ENCODE results near the gene NEU4. TPM values are rescaled to one million over a fixed set of nuclear protein-coding genes. Genes with fewer than 3 reads are reported as not detected.
A peak's percentile ranks its signal among the peaks of the same experiment; 100 is the strongest.

Gene NEU4
- total RNA-seq, 4 donors from 2014 or later = 58.1 to 195 (median 93.9) TPM

DNA sequence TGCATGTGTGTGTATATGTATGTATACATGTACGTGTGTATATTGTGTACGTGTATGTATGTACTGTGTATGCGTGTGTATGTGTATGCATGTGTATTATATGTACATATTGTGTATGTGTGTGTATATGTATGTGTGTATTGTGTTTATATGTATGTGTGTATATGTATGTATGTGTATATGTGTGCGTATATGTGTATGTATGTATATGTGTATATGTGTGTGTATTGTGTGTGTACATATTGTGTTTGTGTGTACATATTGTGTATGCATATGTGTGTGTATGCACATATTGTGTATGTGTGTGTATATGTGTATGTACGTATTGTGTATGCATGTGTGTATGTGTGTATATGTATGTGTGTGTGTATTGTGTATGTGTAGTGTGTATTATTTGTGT lies 15.6 kb upstream of the NEU4 start:
- TF ChIP-seq EP300 (IDR thresholded peaks at IDR 0.05; ENCODE audit: low read depth) (no peak), POLR2AphosphoS5 (IDR thresholded peaks at IDR 0.05) (no peak), POLR2A (IDR thresholded peaks at IDR 0.05) (no peak)
- TF ChIP-seq, protein P1, sequence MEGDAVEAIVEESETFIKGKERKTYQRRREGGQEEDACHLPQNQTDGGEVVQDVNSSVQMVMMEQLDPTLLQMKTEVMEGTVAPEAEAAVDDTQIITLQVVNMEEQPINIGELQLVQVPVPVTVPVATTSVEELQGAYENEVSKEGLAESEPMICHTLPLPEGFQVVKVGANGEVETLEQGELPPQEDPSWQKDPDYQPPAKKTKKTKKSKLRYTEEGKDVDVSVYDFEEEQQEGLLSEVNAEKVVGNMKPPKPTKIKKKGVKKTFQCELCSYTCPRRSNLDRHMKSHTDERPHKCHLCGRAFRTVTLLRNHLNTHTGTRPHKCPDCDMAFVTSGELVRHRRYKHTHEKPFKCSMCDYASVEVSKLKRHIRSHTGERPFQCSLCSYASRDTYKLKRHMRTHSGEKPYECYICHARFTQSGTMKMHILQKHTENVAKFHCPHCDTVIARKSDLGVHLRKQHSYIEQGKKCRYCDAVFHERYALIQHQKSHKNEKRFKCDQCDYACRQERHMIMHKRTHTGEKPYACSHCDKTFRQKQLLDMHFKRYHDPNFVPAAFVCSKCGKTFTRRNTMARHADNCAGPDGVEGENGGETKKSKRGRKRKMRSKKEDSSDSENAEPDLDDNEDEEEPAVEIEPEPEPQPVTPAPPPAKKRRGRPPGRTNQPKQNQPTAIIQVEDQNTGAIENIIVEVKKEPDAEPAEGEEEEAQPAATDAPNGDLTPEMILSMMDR (IDR thresholded peaks at IDR 0.05) = no peak
- intact Hi-C loops (cut with DNase I; ENCODE audit: low total_unique reads) (no loop called here), in situ Hi-C loops (cut with MboI; ENCODE audit: low pct_ligation_motif_present in 1 of 4, low pct_unique_long_range_greater_than_20kb in 1 of 4, low sequenced_read_pairs in 3 of 4) (no loop called here)
- Histone ChIP-seq H3K4me1 (peaks cover 17 to 83% (median 43%) of the 10 kb centered on the region in 4 donors), H3K36me3 (no peaks in the 10 kb centered on the region), H3K27me3 (no peaks in the 10 kb centered on the region), H3K4me3 (no peak overlapping the region), H3K27ac (peak overlapping the region in 1 of 4 donors; percentile 87), H3K9me3 (no peaks in the 10 kb centered on the region)
- no peak for DNase-seq
- 92 to 95% methylated on average over 5 of the region's 5 CpGs for WGBS, 2 donors (ENCODE audit: low coverage in 1 of 2)

DNA sequence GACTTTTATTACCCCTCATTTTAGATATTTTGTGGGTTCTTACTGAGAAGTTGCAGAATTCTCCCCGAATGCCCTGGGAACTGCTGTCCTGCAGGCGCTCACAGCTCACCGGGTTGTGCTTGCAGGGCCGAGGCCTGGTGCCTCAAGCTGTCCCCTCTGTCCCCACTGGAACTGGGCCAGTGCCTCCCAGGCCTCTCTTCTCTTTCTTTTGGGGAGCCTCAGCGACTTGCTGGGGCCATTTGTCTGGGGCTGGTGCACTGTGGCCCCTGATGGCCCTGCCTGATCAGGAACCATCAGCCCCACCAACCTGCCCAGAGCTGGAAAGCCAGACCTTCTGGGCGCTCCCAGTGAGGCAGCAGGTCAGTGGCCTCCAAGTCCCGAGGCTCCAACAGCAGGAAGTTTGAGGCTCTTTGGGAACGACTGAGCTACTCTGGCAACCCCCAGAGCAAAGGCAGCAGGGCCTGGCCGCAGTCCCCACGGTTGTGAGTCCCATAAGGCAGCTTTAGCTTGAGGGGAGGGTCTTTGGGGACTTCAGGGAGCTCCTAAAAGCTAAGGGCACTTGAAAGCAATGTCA lies 14.7 kb upstream of the NEU4 start:
- Histone ChIP-seq H3K36me3 (no peaks in the 10 kb centered on the region), H3K4me1 (peaks cover 15 to 76% (median 45%) of the 10 kb centered on the region in 4 donors), H3K4me3 (no peak overlapping the region), H3K9me3 (no peaks in the 10 kb centered on the region), H3K27ac (peak overlapping the region; percentile 80 to 87 (median 84)), H3K27me3 (no peaks in the 10 kb centered on the region)
- 66% methylated on average over 10 of the region's 10 CpGs; no CpG with 5 or more reads in 1 of the 2 donors for WGBS, 2 donors (ENCODE audit: low coverage in 1 of 2)
- TF ChIP-seq POLR2AphosphoS5 (IDR thresholded peaks at IDR 0.05) (no peak), EP300 (IDR thresholded peaks at IDR 0.05; ENCODE audit: low read depth) (no peak), POLR2A (IDR thresholded peaks at IDR 0.05) (no peak)
- TF ChIP-seq, protein P1 (IDR thresholded peaks at IDR 0.05) = no peak
- in situ Hi-C loops (cut with MboI; ENCODE audit: low pct_ligation_motif_present in 1 of 4, low pct_unique_long_range_greater_than_20kb in 1 of 4, low sequenced_read_pairs in 3 of 4) = no loop called here
- intact Hi-C loops (cut with DNase I; ENCODE audit: low total_unique reads) = no loop called here
- peak; percentile 21 for DNase-seq

DNA sequence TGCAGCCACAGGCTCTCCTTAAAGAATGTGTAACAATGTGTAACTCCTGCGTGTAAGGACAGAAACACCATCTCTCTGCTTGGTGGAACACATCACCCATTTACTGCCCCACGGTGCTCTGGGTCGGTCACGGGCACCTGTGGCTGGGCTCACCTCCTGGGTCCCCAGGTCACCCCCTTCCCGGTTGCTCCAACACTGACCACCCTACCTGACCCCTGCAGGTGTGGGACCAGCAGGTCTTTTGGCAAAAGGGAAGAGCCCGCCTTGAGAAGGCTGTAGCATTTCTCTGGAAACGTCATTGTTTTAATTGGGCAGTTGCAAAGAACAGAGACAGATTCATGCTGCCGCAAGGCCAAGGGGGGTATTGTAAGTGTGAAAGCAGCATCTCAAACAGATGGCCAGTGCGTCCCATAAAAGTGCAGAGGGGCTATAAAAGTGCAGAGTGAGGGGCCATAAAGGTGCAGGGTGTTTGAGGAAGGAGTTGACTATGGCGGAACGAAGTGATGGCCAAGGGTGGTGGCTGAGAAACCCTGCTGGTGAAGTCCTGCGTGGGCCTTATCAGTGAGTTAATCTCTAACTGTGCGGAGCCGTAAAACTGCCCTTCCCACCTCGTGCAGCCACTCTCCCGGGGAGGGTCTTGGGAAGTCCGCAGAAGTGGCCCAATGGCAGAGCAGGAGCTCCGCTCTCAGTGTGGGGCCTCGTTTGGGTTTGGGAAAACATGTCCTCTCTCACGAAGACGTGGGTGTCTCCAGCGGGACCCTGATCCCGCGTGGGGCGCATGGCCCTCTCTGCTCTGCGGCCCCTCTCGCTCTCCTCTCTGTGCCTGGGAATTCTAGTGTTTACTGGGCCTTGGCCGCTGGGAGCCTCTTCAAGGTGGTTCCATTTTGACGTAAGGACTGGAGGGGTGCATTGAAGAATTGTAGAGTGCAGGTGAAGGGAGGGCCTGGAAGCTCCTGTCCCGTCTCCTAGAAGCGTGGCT lies 13.7 kb upstream of the NEU4 start:
- in situ Hi-C loops (cut with MboI; ENCODE audit: low pct_ligation_motif_present in 1 of 4, low pct_unique_long_range_greater_than_20kb in 1 of 4, low sequenced_read_pairs in 3 of 4) = no loop called here
- intact Hi-C loops (cut with DNase I; ENCODE audit: low total_unique reads) = no loop called here
- no peaks in the 10 kb centered on the region for H3K36me3 ChIP-seq
- TF ChIP-seq EP300 (IDR thresholded peaks at IDR 0.05; ENCODE audit: low read depth) (no peak), POLR2A (IDR thresholded peaks at IDR 0.05) (no peak), POLR2AphosphoS5 (IDR thresholded peaks at IDR 0.05) (peak in 2 of 3 donors; percentile 29 to 75)
- TF ChIP-seq, protein P1 (IDR thresholded peaks at IDR 0.05) = peak in 2 of 5 experiments; percentile 19 to 45
- peaks cover 15 to 66% (median 43%) of the 10 kb centered on the region in 4 donors for H3K4me1 ChIP-seq
- no peaks in the 10 kb centered on the region for H3K9me3 ChIP-seq
- peak overlapping the region; percentile 82 to 87 (median 84) for H3K27ac ChIP-seq
- no peaks in the 10 kb centered on the region for H3K27me3 ChIP-seq
- 50% methylated on average over 10 to 31 of the region's 31 CpGs for WGBS, 2 donors (ENCODE audit: low coverage in 1 of 2)
- DNase-seq = peak; percentile 85
- H3K4me3 ChIP-seq = no peak overlapping the region

DNA sequence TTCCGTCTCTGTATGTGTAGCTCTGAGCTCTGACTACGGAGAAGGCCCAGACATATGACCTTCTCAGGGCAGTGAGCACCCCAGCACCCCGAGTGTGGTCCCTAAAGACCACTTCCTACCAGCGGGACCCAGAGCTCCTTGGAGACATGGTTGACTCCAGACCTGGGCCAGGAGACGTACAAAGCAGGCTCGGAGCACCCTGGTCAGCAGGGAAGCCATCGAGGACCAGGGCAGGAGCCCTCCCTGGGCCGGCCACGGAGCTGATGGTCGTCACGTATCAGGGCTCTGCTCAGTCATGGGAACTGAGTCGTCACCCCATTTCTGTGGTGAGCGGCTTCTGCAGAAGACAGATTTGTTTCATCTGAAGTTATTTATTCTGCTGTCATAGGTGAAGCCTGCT lies 12.8 kb upstream of the NEU4 start:
- H3K4me1 ChIP-seq = peaks cover 15 to 57% (median 44%) of the 10 kb centered on the region in 4 donors
- in situ Hi-C loops (cut with MboI; ENCODE audit: low pct_ligation_motif_present in 1 of 4, low pct_unique_long_range_greater_than_20kb in 1 of 4, low sequenced_read_pairs in 3 of 4) = no loop called here
- WGBS, 2 donors (ENCODE audit: low coverage in 1 of 2) = 79% methylated on average over 13 of the region's 13 CpGs; no CpG with 5 or more reads in 1 of the 2 donors
- intact Hi-C loops (cut with DNase I; ENCODE audit: low total_unique reads) = no loop called here
- H3K4me3 ChIP-seq = no peak overlapping the region
- H3K27me3 ChIP-seq = no peaks in the 10 kb centered on the region
- H3K36me3 ChIP-seq = no peaks in the 10 kb centered on the region
- H3K27ac ChIP-seq = peak overlapping the region; percentile 82 to 87 (median 84)
- TF ChIP-seq, protein P1 (IDR thresholded peaks at IDR 0.05) = no peak
- TF ChIP-seq POLR2A (IDR thresholded peaks at IDR 0.05) = no peak
- no peak for TF ChIP-seq POLR2AphosphoS5 (IDR thresholded peaks at IDR 0.05)
- TF ChIP-seq EP300 (IDR thresholded peaks at IDR 0.05; ENCODE audit: low read depth) = no peak
- H3K9me3 ChIP-seq = no peaks in the 10 kb centered on the region
- no peak for DNase-seq

All from transverse colon (tissue), 4 donors.